ENCODE measurements around the gene ZHX3.

The ZHX3 gene

DNA sequence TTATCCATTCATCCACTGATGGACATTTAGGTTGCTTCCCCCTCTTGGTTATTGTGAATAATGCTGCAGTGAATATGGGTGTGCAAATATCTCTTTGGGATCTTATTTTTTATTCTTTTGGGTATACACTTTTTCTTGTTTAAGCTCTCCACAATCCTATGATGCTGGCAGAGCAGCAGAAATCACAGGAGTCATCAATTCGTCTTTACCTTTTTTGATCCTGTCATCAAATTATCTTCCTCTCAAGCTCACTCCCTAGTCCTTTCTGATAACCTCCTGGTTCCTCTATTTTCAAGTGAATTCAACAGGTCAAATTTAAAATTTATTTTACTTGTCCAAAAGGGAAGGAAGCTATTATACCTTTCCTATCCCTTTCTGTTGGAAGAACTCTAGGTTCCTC is 91.1 kb downstream of the ZHX3 start:
- no peaks in the 10 kb centered on the region for H3K36me3 ChIP-seq (ENCODE audit: control insufficient read depth, insufficient read depth, low read length, severe bottlenecking)
- peaks cover 45% of the 10 kb centered on the region for H3K4me1 ChIP-seq (ENCODE audit: control insufficient read depth, insufficient read depth, low read length)
- no peak overlapping the region for H3K9ac ChIP-seq (ENCODE audit: low read length)
- DNase-seq (ENCODE audit: low read depth): no peak
- no peak overlapping the region for H3K4me3 ChIP-seq (ENCODE audit: low read length)
- H3K27me3 ChIP-seq (replicated peaks; ENCODE audit: control insufficient read depth, insufficient read depth, low read length): no peaks in the 10 kb centered on the region
- H3K9me3 ChIP-seq (ENCODE audit: control insufficient read depth, low read length): no peaks in the 10 kb centered on the region

DNA sequence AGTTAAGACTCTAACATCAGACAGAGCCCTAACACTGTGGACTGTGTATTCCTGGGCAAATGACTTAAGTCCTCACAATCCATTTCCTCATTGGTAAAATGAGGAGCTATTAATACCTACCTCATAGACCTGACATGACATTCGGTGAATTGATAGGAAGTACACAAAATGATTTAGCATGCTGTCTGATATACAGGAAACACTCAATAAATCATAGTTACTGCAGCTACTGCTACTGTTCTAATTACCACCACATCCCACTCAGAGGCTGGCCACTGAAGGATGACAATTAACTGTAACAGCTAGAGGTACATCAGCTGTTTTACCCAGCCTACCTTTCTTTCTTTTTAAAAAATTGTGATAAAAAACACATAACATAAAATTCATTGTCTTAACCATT is 92.4 kb downstream of the ZHX3 start:
- Histone ChIP-seq H3K4me1 (ENCODE audit: control insufficient read depth, insufficient read depth, low read length) (peaks cover 45% of the 10 kb centered on the region), H3K9ac (ENCODE audit: low read length) (no peak overlapping the region), H3K4me3 (ENCODE audit: low read length) (no peak overlapping the region), H3K27me3 (replicated peaks; ENCODE audit: control insufficient read depth, insufficient read depth, low read length) (no peaks in the 10 kb centered on the region), H3K9me3 (ENCODE audit: control insufficient read depth, low read length) (no peaks in the 10 kb centered on the region), H3K36me3 (ENCODE audit: control insufficient read depth, insufficient read depth, low read length, severe bottlenecking) (no peaks in the 10 kb centered on the region)
- DNase-seq (ENCODE audit: low read depth): no peak

GRCh38 chr20:41224281-41224680 is 93.2 kb downstream of the ZHX3 start:
- H3K27me3 ChIP-seq (replicated peaks; ENCODE audit: control insufficient read depth, insufficient read depth, low read length): no peaks in the 10 kb centered on the region
- H3K36me3 ChIP-seq (ENCODE audit: control insufficient read depth, insufficient read depth, low read length, severe bottlenecking): no peaks in the 10 kb centered on the region
- H3K9me3 ChIP-seq (ENCODE audit: control insufficient read depth, low read length): no peaks in the 10 kb centered on the region
- no peak overlapping the region for H3K9ac ChIP-seq (ENCODE audit: low read length)
- no peak overlapping the region for H3K4me3 ChIP-seq (ENCODE audit: low read length)
- DNase-seq (ENCODE audit: low read depth): no peak
- H3K4me1 ChIP-seq (ENCODE audit: control insufficient read depth, insufficient read depth, low read length): peaks cover 43% of the 10 kb centered on the region

DNA sequence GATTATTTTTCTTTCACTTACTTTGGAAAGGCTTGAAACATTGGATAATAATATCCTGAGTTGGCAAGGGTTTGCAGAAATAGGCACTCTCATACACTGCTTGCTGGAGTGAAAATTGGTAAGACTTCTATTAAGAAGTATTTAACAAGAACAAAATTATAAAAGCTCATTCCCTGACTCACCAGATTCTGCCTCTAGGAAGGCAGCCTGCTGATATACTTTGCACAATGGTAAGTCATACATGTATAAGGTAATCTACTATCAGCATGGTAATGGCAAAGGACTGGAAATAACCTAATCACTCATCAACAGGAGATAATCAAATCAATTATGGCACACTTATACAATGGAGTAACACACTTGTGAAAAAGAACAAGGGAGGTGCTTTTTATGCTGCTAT is 94.4 kb downstream of the ZHX3 start:
- Histone ChIP-seq H3K9me3 (ENCODE audit: control insufficient read depth, low read length) (no peaks in the 10 kb centered on the region), H3K27me3 (replicated peaks; ENCODE audit: control insufficient read depth, insufficient read depth, low read length) (no peaks in the 10 kb centered on the region), H3K4me1 (ENCODE audit: control insufficient read depth, insufficient read depth, low read length) (peaks cover 43% of the 10 kb centered on the region), H3K4me3 (ENCODE audit: low read length) (no peak overlapping the region), H3K9ac (ENCODE audit: low read length) (peak overlapping the region; percentile 1), H3K36me3 (ENCODE audit: control insufficient read depth, insufficient read depth, low read length, severe bottlenecking) (no peaks in the 10 kb centered on the region)
- DNase-seq (ENCODE audit: low read depth): peak; percentile 44

DNA sequence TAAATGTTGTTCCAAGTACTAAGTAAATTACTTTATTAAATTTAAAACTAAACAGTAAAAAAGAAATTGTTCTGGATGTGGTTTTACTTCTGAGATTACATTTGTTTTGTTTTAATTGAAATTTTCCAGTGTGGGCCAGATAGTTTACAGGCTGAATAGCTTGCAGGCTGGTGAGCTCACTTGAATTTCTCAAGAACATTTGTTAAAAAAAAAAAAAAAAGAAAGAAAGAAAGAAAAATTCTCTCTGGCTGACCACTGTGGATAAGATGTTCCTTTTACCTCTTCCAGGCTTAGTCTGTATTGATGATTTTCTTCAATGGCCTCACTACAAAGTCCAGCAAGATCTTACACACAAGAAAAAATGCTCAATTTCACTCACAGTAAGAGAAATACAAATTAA is 94.8 kb downstream of the ZHX3 start:
- Histone ChIP-seq H3K36me3 (ENCODE audit: control insufficient read depth, insufficient read depth, low read length, severe bottlenecking) (no peaks in the 10 kb centered on the region), H3K27me3 (replicated peaks; ENCODE audit: control insufficient read depth, insufficient read depth, low read length) (no peaks in the 10 kb centered on the region), H3K9me3 (ENCODE audit: control insufficient read depth, low read length) (no peaks in the 10 kb centered on the region), H3K4me3 (ENCODE audit: low read length) (peak overlapping the region; percentile 9), H3K9ac (ENCODE audit: low read length) (peak overlapping the region; percentile 58), H3K4me1 (ENCODE audit: control insufficient read depth, insufficient read depth, low read length) (peaks cover 43% of the 10 kb centered on the region)
- DNase-seq (ENCODE audit: low read depth): peak; percentile 78

GRCh38 chr20:41222296-41222695 is 95.2 kb downstream of the ZHX3 start:
- Histone ChIP-seq H3K9me3 (ENCODE audit: control insufficient read depth, low read length) (no peaks in the 10 kb centered on the region), H3K36me3 (ENCODE audit: control insufficient read depth, insufficient read depth, low read length, severe bottlenecking) (no peaks in the 10 kb centered on the region), H3K27me3 (replicated peaks; ENCODE audit: control insufficient read depth, insufficient read depth, low read length) (no peaks in the 10 kb centered on the region), H3K4me1 (ENCODE audit: control insufficient read depth, insufficient read depth, low read length) (peaks cover 45% of the 10 kb centered on the region), H3K9ac (ENCODE audit: low read length) (peak overlapping the region; percentile 58), H3K4me3 (ENCODE audit: low read length) (peak overlapping the region; percentile 9)
- DNase-seq (ENCODE audit: low read depth): no peak

DNA sequence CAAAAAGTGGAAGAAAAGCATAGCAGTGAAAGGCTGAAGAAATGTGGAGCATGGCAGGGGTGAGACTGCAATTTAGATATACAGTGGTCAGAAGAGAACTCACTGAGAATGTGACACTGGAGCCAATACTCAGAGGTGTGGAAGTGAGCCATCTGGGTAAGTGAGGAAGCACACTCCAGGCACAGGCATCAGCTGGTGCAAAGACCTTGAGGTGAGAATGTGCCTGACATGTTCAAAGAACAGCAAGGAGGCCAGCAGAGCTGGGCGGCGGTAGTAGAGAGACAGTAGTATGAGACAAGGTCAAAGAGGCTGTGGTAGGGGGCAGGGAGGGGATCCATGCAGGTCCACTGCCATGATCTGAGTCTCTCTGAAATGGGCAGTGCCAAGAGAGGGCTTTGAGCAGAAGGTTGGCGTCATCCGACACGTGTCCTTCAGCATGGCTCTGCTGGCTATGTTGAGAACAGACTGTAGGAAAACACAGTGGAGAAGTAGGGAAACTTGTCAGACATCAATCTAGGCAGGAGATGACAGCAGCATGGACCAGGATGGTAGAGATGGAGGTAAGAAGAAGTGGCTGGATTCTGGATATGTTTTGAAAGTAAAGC is 95.8 kb downstream of the ZHX3 start:
- H3K9me3 ChIP-seq (ENCODE audit: control insufficient read depth, low read length): no peaks in the 10 kb centered on the region
- no peaks in the 10 kb centered on the region for H3K36me3 ChIP-seq (ENCODE audit: control insufficient read depth, insufficient read depth, low read length, severe bottlenecking)
- H3K4me1 ChIP-seq (ENCODE audit: control insufficient read depth, insufficient read depth, low read length): peaks cover 45% of the 10 kb centered on the region

GRCh38 chr20:41219824-41220223 is 97.7 kb downstream of the ZHX3 start:
- DNase-seq (ENCODE audit: low read depth): no peak
- no peaks in the 10 kb centered on the region for H3K9me3 ChIP-seq (ENCODE audit: control insufficient read depth, low read length)
- no peak overlapping the region for H3K9ac ChIP-seq (ENCODE audit: low read length)
- H3K36me3 ChIP-seq (ENCODE audit: control insufficient read depth, insufficient read depth, low read length, severe bottlenecking): no peaks in the 10 kb centered on the region
- no peaks in the 10 kb centered on the region for H3K27me3 ChIP-seq (replicated peaks; ENCODE audit: control insufficient read depth, insufficient read depth, low read length)
- peaks cover 45% of the 10 kb centered on the region for H3K4me1 ChIP-seq (ENCODE audit: control insufficient read depth, insufficient read depth, low read length)
- H3K4me3 ChIP-seq (ENCODE audit: low read length): no peak overlapping the region

More for the DNA sequence above, 95.8 kb downstream of the ZHX3 start:
- DNase-seq (ENCODE audit: low read depth): no peak
- Histone ChIP-seq H3K27me3 (replicated peaks; ENCODE audit: control insufficient read depth, insufficient read depth, low read length) (no peaks in the 10 kb centered on the region), H3K4me3 (ENCODE audit: low read length) (peak overlapping the region; percentile 9), H3K9ac (ENCODE audit: low read length) (peak overlapping the region; percentile 58)

GRCh38 chr20:41218466-41218865 is 99.1 kb downstream of the ZHX3 start:
- H3K27me3 ChIP-seq (replicated peaks; ENCODE audit: control insufficient read depth, insufficient read depth, low read length): no peaks in the 10 kb centered on the region
- peaks cover 43% of the 10 kb centered on the region for H3K4me1 ChIP-seq (ENCODE audit: control insufficient read depth, insufficient read depth, low read length)
- H3K36me3 ChIP-seq (ENCODE audit: control insufficient read depth, insufficient read depth, low read length, severe bottlenecking): no peaks in the 10 kb centered on the region
- peak; percentile 72 for DNase-seq (ENCODE audit: low read depth)
- H3K9ac ChIP-seq (ENCODE audit: low read length): no peak overlapping the region
- no peak overlapping the region for H3K4me3 ChIP-seq (ENCODE audit: low read length)
- H3K9me3 ChIP-seq (ENCODE audit: control insufficient read depth, low read length): no peaks in the 10 kb centered on the region

- Histone ChIP-seq H3K4me1 (ENCODE audit: control insufficient read depth, insufficient read depth, low read length) (peaks cover 40% of the 10 kb centered on the region), H3K4me3 (ENCODE audit: low read length) (no peak overlapping the region), H3K9ac (ENCODE audit: low read length) (no peak overlapping the region), H3K9me3 (ENCODE audit: control insufficient read depth, low read length) (no peaks in the 10 kb centered on the region), H3K27me3 (replicated peaks; ENCODE audit: control insufficient read depth, insufficient read depth, low read length) (no peaks in the 10 kb centered on the region), H3K36me3 (ENCODE audit: control insufficient read depth, insufficient read depth, low read length, severe bottlenecking) (no peaks in the 10 kb centered on the region)
- no peak for DNase-seq (ENCODE audit: low read depth)
Observed at GRCh38 chr20:41217422-41217821, 100.1 kb downstream of the ZHX3 start.

GRCh38 chr20:41214666-41215065 is 102.9 kb downstream of the ZHX3 start:
- Histone ChIP-seq H3K27me3 (replicated peaks; ENCODE audit: control insufficient read depth, insufficient read depth, low read length) (no peaks in the 10 kb centered on the region), H3K4me3 (ENCODE audit: low read length) (no peak overlapping the region), H3K9ac (ENCODE audit: low read length) (no peak overlapping the region), H3K36me3 (ENCODE audit: control insufficient read depth, insufficient read depth, low read length, severe bottlenecking) (no peaks in the 10 kb centered on the region), H3K9me3 (ENCODE audit: control insufficient read depth, low read length) (no peaks in the 10 kb centered on the region), H3K4me1 (ENCODE audit: control insufficient read depth, insufficient read depth, low read length) (peaks cover 26% of the 10 kb centered on the region)
- no peak for DNase-seq (ENCODE audit: low read depth)

DNA sequence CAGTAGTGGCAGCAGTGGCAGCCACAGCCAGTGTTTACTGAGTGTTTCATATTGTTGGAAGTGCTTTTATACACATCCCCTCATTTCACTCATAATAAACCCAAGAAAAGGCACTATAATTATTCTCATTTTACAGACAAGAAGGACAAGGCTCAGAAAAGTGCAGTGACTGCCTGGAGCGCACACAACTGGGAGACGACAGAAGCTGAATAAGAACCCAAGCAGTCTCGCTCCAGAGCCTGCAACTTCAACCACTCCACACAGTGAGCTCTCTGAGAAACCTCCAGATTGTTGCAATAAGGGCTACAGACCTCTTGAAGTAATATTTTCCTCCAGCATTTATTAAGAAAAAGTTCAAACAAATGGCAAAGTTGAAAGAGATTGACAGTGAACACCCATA is 103.3 kb downstream of the ZHX3 start:
- H3K9ac ChIP-seq (ENCODE audit: low read length): no peak overlapping the region
- H3K36me3 ChIP-seq (ENCODE audit: control insufficient read depth, insufficient read depth, low read length, severe bottlenecking): no peaks in the 10 kb centered on the region
- H3K4me3 ChIP-seq (ENCODE audit: low read length): no peak overlapping the region
- H3K27me3 ChIP-seq (replicated peaks; ENCODE audit: control insufficient read depth, insufficient read depth, low read length): no peaks in the 10 kb centered on the region
- peaks cover 26% of the 10 kb centered on the region for H3K4me1 ChIP-seq (ENCODE audit: control insufficient read depth, insufficient read depth, low read length)
- DNase-seq (ENCODE audit: low read depth): no peak
- H3K9me3 ChIP-seq (ENCODE audit: control insufficient read depth, low read length): no peaks in the 10 kb centered on the region

Data from adipocyte (in vitro differentiated cells).